HG03025 (cell line): ENCODE results near the gene PRKAR1B.

Source experiments
- ATAC-seq: cut with Tn5 transposase; IDR thresholded peaks from one replicate; pipeline ENCODE4 v1.9.1; 2021; ENCODE audit warnings: mild to moderate bottlenecking, moderate library complexity; ENCODE audit not compliant: unreplicated experiment, low FRiP score

PRKAR1B gene

DNA sequence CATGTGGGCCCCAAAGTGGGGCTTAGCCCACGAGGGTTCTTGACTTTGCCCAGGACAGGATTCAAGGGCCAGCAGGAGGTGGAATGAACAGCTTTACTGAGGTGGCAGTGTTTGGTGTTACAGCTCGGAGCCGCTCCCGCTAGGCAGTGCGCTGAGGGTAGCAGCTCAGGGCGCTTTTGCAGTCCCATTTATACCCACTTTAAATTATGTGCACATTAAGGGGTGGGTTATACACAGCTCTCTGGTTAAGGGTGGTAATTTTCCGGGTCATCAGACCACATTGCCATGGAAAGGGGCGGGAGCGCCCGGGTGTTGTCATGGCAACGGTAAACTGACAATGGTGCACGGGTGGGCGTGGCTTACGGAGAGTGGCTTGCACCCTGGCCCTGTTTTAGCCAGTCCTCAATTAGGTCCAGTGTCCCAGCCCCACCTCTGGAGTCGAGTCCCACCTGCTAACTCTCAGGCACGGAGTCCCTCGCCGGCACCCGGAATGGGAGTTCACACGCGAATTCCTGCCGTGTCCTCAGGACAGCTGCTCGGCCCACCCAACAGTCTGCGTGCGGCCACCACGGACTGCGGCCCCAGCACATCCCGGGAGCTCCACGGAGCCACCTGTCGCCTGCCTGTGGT, 149.2 kb downstream of the PRKAR1B start:
- no peak for ATAC-seq

- ATAC-seq = no peak
These were observed 149.8 kb downstream of the PRKAR1B start for GRCh38 chr7:577278-577665.

DNA sequence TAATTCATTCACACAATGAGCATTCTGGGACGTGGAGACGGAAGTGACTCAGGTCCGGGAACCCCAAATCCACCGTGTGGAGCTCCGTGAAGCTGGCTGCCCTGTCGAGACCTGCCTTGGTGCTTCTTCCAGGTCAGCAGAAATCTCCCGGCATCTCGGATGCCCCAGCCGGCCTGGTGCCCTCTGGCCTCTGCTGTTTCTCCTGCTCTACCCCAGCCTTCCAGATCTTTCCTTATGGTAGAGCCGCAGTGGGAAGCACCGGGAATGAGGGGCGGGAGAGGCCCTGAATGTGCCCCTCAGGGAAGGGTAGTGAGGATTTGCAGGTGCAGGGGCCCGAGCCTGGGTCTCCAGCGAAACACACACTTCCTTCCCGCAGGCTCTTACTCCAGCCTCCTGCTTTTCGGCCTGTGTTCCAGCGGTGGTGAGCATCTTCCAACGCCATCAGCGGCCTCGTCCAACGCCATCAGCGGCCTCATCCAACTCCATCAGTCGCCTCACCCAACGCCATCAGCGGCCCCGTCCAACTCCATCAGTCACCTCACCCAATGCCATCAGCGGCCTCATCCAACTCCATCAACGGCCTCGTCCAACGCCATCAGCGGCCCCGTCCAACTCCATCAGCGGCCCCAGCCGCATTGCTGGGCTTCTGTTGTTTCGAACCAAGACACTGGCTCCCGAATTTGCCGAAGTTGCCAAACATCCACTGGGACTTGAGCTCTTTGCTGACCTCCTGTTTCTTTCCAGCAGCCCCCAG, 150.4 kb downstream of the PRKAR1B start:
- no peak for ATAC-seq

- no peak for ATAC-seq
These were observed 151.4 kb downstream of the PRKAR1B start for GRCh38 chr7:575425-576366.

- no peak for ATAC-seq
These were observed 152.3 kb downstream of the PRKAR1B start for GRCh38 chr7:574661-575395.

DNA sequence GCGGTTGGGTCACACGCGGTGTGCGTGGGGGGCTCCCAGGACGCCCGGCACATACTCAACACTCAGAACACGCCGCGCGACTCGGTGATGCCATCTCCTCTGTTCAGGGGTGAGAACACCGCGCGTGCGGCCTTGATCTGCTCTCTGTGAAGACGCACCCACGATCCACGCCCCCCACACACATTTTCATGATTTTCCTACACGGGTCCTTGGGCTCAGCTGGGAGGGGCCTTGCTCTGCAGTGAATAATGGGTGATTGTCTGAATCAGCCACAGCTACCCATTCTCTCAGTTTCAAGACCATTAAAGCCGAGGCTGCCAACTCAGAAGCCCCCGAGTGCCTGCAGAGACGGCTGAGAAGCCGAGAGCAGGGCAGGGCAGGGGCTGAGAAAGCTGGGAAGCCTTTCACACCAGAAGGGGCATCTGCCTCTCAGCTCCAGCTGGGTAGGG, 153.1 kb downstream of the PRKAR1B start:
- ATAC-seq = no peak

DNA sequence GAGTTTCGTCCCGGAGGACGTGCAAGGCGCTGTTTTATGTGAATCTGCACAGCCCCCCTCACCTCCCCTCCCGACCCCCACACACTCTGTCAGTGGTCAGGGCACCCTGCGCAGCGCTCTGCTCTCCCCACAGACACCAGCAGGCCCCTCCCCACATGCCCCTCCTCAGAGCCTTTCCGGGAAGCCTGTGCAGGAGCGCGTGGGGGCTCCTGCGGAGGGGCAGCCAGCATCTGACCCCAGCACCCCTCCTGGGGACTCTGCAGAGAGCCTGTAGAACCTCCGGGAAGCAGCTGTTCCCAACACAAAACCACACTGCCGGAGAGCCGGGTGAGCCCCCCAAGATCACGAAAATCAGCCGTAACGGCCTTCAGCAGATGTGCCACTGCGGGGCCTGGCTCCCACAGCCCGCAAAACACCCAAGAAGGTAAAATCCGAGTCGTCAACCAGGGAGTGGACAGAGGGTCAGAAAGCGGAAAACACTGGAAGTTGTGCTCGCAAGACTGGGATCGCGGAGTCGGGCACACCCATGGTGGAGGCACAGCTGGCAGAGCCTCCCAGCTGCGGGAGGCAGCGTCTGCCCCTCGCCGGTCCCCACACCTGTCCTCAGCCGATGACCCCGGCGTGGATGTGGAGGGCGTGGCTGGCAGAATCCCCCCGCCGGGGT, 153.7 kb downstream of the PRKAR1B start:
- ATAC-seq = no peak

DNA sequence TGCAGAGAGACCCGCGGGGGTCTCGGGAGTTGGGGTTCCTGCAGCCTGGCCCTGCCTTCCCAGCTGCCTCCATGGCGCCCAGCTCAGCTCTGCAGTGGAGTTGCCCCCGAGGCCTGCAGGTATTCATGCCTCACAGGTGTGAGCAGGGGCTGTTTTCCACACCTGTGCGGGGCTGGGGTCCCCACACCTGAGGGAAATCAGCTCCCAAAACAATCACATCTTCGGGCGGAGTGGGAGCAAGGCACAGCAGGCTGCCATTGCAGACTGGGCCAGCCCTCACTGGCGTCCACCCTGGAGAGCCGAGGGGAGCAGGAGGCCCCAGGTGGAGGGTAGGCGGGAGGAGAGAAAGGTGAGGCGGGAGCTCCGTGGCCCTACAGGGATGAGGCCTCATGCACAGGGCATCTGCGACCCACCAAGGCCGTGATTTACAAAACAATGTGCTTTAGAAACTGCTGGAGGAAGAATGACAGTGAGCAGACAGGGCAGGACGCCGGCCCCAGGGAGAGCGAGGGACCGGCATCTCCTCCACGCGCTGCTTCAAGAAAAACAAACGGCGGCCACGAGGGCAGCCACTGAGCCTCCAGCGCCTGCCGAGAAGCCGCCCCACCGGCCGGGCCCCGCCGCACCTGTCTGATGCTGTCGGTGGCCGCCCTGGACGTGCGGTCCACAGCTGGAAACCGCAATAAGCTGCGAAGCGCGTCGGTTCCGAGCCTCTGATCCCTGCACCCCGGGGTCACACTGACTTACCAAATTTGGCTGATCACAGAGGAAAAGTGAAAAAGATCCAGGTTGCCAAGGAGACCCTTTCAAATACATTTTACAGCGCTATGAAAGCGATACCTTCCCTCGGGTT, 154.4 kb downstream of the PRKAR1B start:
- no peak for ATAC-seq

DNA sequence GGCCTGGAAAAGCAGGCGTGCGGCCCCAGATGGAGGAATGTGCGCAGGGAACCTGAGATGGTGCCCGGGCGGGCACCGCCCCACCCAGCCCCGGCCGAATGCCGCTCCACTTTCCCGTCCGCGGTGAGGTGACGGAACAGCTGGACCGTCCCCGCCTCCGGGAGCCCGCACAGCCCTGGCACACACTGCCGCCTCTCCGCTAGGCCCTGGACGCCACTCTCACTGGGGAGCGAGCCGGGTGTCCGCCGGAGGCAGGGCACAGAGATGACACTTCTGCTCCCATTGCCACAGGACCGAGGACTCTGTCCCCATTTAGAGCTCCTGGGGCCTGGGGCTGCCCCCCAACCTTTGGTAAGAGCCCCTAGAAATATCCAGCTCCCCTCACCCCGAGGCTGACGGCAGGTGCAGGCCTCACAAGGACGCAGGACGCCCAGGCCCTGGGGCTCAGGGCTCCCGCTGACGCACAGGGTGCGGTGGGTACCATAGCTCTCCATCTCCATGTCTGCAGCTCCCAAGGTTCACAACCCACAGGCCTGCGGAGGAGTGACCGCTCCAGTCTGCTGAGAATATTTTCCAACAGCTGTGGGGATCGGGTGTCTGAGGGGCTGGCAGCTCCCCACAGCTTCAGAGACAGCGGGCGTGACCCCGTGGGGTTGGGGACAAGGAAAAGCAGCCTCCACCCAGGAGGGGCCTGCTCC, 155.2 kb downstream of the PRKAR1B start:
- ATAC-seq = no peak

GRCh38 chr7:571096-571717, 155.9 kb downstream of the PRKAR1B start:
- no peak for ATAC-seq

GRCh38 chr7:570801-571070, 156.3 kb downstream of the PRKAR1B start:
- ATAC-seq = no peak

DNA sequence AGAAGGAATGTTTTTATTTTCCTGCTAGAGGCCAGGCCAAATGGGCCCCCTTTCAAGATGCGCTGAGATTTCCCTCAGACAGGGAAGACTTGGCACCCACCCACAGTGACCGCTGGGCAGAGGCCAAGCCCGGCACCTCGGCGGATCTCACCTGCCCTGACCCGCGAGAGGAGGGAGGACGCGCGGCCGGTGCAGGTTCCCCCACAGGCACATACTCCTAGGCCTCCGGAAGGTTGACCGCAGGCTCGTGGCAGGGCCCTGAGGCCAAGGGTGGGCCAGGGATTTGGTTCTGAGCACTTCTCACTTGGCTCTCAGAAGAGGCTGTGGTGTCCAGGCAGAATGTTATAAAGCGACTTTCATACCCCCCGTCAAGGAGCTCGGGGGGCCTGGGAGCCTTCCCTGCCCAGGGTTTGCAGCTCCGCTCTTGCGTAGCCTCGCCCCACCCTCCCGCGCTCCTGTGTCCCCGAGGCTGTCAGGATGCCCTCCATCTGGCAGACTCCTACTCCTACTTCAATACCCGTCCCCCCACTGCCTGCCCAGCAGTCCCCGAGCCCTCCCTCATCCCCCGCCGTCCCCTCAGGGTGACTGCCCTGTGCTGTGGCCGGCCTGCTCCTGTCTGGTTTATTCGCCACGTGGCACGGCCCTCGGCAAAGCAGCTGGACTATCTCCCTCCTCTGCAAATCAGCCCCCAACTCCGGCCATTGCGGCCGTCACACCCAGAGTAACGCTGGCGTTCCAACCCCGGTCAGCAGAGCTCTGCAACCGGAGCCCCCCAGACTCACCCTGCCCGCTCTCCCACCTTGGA, 156.9 kb downstream of the PRKAR1B start:
- ATAC-seq = no peak

DNA sequence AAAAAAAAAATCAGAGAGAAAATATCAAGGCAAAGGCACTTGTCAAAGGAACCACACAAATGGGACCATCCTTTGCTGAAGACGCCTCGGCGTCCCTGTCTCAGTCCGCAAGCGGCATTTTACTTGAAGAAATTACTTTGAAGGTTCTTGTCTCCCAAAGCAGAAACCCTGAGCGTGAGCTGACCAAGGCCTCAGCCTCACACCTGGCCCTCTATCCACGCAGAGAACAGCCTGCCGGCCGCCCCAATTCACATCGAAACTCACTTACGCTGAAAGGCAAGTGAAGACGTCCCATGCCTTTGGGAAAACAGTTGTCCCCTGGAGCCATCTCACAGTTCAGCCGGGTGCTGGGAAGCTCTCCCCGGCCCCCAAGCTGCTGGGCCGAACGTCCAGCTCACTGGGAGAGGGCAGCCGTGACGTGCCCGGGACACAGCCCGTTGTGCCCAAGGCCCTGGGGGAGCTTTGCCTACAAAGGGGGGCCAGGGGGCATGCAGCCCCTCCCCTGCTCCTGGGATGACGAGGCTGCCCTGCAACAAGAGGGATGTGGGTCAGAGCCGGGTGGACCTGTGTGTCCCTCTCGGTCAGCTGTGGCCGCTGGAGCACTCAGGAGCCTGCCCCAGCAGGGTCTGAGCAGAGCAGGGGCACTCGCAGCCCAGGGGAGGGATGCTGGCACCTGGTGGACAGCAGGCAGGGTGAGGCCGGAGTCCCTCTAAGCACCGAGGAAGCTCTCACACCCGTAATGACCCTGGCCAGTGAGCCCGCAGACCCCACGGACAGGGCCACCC, 157.8 kb downstream of the PRKAR1B start:
- no peak for ATAC-seq

- no peak for ATAC-seq
These were observed 158.8 kb downstream of the PRKAR1B start for GRCh38 chr7:568031-568951.

DNA sequence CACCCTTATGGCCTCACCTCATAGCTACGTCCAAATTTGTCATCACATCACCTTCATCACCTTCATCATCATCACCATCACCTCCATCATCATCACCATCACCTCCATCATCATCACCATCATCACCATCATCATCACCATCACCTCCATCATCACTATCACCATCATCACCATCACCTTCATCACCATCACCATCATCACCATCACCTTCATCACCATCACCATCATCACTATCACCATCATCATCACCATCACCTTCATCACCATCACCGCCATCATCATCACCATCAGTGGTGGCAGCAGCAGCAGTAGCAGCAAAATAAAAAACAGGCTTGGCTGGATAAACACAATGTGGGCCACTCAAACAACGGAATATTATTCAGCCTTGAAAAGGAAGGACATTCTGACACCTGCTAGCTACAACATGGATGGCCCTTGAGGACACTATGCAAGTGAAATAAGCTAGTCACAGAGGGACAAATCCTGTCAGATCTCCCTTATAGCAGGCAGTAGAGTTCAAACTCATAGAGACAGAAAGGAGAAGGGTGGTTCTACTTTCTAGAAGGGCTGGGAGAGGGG, 159.7 kb downstream of the PRKAR1B start:
- ATAC-seq = no peak
